HG03175 (cell line): Measurements from ENCODE around the gene KPNA3.
"Not testable (repeated sequence)": the region's sequence is repeated elsewhere in the genome, so short reads cannot be mapped to it uniquely, and the experiment has no call there.

Source experiments
- ATAC-seq: cut with Tn5 transposase; IDR thresholded peaks from one replicate; pipeline ENCODE4 v1.9.1; 2021; ENCODE audit warnings: mild to moderate bottlenecking, moderate library complexity; ENCODE audit not compliant: unreplicated experiment

Gene KPNA3

GRCh38 chr13:49810567-49811526, 18.4 kb upstream of the KPNA3 start:
- no peak for ATAC-seq

GRCh38 chr13:49807681-49808080, 15.2 kb upstream of the KPNA3 start:
- no peak for ATAC-seq

DNA sequence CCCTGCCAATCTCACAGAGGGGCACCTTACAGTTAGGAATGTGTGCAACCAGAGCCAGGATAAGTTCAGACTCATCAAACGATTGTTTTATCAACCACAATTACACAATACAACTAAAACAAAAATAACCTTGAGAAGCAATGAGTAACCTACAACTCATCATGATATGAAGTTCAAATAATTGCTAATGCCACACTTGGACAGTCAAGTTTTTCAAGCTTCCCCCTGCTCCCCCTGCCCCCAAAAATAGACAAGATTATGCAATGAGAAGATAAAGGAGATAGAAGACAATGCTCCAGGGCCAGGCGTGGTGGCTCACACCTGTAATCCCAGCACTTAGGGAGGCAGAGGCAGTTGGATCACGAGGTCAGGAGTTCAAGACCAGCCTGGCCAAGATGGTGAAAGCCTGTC, 13.6 kb upstream of the KPNA3 start:
- no peak for ATAC-seq

DNA sequence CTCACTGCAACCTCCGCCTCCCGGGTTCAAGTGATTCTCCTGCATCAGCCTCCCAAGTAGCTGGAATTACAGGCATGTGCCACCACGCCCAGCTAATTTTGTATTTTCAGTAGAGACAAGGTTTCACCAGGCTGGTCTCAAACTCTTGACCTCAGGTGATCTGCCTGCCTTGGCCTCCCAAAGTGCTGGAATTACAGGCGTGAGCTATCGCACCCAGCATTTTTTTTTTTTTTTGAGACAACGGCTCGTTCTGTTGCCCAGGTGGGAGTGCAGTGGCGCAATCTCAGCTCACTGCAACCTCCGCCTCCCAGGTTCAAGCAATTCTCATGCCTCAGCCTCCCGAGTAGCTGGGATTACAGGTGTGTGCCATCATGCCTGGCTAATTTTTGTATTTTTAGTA, 10.6 kb upstream of the KPNA3 start:
- ATAC-seq, result not testable (repeated sequence)

DNA sequence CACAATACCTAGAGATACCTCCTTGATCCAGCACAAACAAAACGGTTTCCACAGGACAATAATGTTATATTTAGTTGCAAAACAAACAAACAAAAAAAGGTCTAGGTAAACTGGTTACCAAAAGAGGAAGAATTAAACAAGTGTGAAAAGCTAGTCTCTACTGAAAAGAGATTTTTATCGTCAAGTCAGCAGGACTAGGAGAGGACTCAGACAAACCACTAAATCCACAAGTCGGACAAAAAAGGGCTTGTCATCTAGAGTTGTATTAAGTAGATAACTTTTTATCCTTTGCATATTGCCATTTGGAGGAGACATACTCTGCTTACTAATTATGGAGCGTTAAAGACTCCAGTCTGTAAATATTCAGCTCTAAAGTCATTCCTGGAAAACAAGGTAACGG, 9.9 kb upstream of the KPNA3 start:
- ATAC-seq, result no peak

DNA sequence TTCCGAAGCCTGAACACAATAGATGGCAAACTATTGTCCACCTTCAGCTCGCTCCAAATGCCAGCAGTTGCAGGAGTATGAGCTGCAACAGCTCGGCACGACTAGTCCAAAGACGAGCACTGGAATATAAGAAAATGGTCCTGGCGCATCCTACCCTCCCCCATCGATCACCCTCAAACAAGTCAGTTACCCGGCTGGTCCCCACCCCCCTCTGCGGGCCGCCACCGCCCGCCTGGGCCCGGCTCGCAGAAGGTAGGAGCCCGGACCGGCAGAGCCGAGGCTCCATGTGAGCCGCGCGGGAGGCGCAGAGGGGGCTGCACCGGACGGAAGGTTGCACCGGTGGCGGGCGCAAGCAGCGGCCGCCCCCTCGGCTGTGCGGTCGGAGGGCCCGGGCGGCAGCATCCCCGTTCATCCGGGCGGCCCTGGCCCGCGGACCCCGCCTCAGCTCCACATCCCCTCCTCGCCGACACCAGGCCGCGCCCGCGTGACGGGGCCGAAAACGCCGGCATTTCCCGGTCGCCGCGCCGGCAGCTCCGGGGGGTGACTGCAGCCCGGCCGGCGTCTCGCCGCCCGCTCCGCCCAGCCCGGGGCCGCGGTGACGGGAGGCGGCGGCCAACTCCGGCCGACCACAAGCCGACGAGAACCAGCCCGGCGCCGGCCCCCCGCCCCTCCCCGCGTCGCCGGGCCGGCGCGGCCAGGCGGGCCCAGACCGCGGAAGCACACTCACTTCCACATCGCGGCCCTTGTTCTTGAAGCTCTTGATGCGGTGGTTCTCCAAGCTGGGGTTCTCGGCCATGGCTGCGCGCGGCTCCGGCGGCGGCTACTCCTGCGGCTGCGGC, 552 bp downstream of the KPNA3 start:
- ATAC-seq, result peak; percentile 28

- ATAC-seq, result no peak
Observed at GRCh38 chr13:49791315-49791710, 1.2 kb downstream of the KPNA3 start.

- no peak for ATAC-seq
Observed at GRCh38 chr13:49789968-49790367, 2.5 kb downstream of the KPNA3 start.

DNA sequence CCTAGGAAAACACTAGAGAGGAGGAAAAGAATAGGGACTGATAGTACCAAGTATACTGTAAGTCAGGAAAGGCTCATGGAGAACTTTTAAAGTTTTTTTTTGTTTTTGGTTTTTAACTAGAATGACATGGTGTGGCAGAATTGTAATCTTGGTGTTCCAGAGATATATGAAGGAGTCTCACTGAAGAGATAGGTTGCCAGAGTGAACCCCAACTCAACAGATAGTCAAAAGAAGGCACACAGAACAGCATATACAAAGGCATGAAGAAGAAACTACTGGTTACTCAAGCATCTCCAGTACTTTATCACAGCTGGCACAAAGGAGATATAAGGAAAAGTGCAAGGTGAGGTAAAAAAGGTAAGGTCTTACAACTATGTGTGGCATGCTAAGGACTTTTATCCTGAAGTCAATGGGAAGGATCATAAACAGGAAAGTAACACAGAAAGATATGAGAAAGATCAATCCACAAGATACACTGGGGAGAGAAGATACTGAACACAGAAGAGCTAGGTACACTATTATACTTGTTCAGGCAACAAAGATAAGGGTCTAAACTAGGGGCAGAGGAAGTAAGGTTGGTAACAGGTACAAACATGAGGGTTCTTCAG, 6.0 kb downstream of the KPNA3 start:
- ATAC-seq, result no peak

- no peak for ATAC-seq
Observed at GRCh38 chr13:49784886-49785570, 7.5 kb downstream of the KPNA3 start.

DNA sequence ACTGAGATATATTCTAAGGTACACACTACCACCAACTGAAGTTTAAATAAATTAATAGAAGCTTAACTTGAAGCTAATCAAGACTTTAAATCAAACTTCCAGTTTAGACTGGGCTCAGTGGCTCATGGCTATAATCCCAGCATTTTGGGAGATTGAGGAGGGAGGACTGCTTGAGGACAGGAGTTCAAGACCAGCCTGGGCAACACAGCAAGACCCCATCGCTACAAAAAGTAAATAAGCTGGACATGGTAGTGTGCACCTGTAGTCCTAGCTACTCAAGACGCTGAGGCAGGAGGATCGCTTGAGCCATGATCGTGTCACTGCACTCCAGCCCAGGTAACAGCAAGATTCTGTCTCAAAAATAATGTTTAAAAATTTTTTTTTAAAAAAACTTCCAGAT, 8.6 kb downstream of the KPNA3 start:
- ATAC-seq, result no peak

- ATAC-seq, result no peak
Observed at GRCh38 chr13:49782784-49783183, 9.7 kb downstream of the KPNA3 start.

DNA sequence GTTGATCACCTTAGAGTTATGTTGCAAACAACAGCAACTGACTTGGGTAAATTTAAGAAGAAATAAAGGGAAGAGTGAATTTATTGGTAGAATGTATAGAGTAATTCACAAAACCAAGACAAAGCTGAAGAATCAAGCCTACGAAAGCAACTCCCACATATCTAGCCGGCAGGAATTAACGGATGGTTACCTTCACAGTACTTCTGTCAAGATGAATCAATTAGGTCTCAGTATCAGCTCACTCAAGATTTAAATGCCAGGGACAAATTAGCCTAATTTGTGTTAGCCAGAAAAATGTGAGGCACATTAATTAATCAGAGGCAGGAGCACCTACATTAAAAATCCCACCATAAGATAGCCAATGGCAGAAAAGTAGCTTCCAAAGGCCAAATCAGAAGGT, 10.7 kb downstream of the KPNA3 start:
- ATAC-seq, result no peak

GRCh38 chr13:49779721-49780120, 12.8 kb downstream of the KPNA3 start:
- ATAC-seq, result no peak

DNA sequence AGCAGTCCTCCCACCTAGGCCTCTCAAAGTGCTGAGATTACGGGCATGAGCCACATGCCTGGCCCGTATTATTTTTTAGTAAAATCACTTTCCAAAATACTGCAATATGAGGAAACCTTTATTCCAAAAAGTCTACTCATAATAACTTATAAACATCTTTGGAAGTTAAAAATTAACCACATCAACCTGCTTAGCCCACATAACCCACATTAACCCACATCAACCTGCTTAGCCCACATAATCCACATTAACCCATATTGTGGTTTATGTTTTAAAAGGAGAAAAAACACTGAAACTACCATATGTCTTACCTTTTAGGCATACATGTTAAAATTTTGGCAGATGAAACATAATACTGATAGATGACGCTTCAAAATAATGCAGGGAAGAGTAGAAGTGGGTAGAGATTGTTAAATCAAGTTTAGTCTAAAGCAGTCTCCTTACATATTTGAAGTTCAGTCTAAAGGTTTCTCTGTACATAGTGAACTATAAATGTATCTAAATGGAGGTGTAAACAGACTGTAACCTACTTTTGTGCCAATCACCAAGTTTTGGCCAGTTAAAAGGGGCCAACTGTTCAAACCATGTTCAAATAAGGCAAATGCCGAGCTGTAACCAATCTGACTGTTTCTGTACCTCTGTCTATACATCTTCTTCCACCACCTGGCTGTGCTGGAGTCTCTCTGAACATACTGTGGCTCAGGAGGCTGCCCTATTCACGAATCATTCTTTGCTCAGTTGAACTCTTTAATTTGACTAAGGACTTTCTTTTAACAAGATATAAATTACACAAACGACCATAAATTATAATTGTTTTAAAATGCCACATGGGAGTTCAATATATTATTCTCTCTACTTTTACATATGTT, 14.5 kb downstream of the KPNA3 start:
- no peak for ATAC-seq

DNA sequence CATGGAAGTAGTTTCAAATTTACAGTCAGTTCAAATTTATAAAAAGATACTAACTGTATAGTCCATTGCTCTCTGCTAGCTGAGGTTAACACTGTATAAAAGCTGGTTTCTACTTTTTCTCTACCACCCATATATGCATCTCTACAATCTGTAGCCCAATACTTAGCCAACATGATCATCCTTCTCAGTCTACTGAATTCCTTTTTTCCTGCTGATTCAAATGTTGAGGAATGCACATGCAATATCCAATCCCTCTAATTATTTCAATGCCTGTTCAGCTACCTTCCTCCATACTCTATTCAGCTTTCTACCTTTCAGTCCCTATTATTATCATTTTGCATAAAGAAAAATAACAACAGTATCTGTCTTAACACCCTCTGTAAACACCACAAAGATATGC, 15.6 kb downstream of the KPNA3 start:
- no peak for ATAC-seq

- no peak for ATAC-seq
Observed at GRCh38 chr13:49774376-49775005, 18.0 kb downstream of the KPNA3 start.

GRCh38 chr13:49772828-49773227, 19.7 kb downstream of the KPNA3 start:
- no peak for ATAC-seq

DNA sequence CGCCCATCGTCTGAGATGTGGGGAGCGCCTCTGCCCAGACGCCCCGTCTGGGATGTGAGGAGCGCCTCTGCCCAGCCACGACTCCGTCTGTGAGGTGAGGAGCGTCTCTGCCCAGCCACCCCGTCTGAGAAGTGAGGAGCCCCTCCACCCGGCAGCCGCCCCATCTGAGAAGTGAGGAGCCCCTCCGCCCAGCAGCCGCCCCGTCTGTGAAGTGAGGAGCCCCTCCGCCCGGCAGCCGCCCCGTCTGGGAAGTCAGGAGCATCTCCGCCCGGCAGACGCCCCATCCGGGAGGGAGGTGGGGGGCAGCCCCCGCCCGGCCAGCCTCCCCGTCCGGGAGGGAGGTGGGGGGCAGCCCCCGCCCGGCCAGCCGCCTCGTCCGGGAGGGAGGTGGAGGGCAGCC, 30.7 kb downstream of the KPNA3 start:
- not testable (repeated sequence) for ATAC-seq
